SU-DHL-6 (cell line): ENCODE results near the gene ANKS1A.

Experiments used
- H2AFZ ChIP-seq: fragments of 200-600 bp; sonication (generic); 2 replicates; pipeline ENCODE4 v1.6.1; 2014; ENCODE audit warnings: low read depth, mild to moderate bottlenecking, moderate library complexity, mixed read lengths, antibody characterized with exemption, low read length; ENCODE audit not compliant: severe bottlenecking
- H3F3A ChIP-seq: fragments of 200-600 bp; shearing (Covaris generic); 2 replicates; pipeline ENCODE4 v1.6.0; 2016; ENCODE audit warnings: antibody characterized with exemption, mild to moderate bottlenecking; ENCODE audit not compliant: insufficient read depth
- H3K27ac ChIP-seq: fragments of 200-600 bp; sonication (generic); 2 replicates; pipeline ENCODE4 v1.5.1; 2016; ENCODE audit warnings: low read depth, mild to moderate bottlenecking, low read length, moderate library complexity, mixed read lengths
- H3K27me3 ChIP-seq: fragments of 200-600 bp; sonication (generic), shearing (Covaris generic); 2 replicates; pipeline ENCODE4 v1.6.0; 2014; ENCODE audit warnings: mild to moderate bottlenecking, low read length
- H3K36me3 ChIP-seq: fragments of 200-600 bp; sonication (generic); 2 replicates; pipeline ENCODE4 v1.6.1; 2014; ENCODE audit warnings: mild to moderate bottlenecking, low read length, mixed read lengths
- H3K4me2 ChIP-seq: fragments of 300-600, 200-600 bp; shearing (Covaris generic), sonication (generic); 2 replicates; pipeline ENCODE4 v1.6.0; 2014; ENCODE audit warnings: low read length, low read depth, mild to moderate bottlenecking; ENCODE audit not compliant: poor library complexity, severe bottlenecking
- H3K4me3 ChIP-seq: fragments of 200-600 bp; sonication (generic); 2 replicates; pipeline ENCODE4 v1.5.1; 2014; ENCODE audit warnings: antibody characterized with exemption, low read length, mild to moderate bottlenecking, mixed read lengths; ENCODE audit not compliant: insufficient read depth, poor library complexity, severe bottlenecking
- H3K79me2 ChIP-seq: fragments of 200-600 bp; sonication (generic); 2 replicates; pipeline ENCODE4 v1.6.1; 2014; ENCODE audit warnings: mild to moderate bottlenecking, low read length, moderate library complexity; ENCODE audit not compliant: insufficient read depth
- H3K9ac ChIP-seq: fragments of 200-600 bp; sonication (generic); 2 replicates; pipeline ENCODE4 v1.7.0; 2014; ENCODE audit warnings: mild to moderate bottlenecking, low read length
- H3K9me2 ChIP-seq: fragments of 200-600 bp; sonication (generic); replicated peaks from 2 replicates; pipeline ENCODE4 v1.6.1; 2014; ENCODE audit warnings: low read length; ENCODE audit not compliant: insufficient read depth
- H3K9me3 ChIP-seq: fragments of 200-600 bp; sonication (generic); 2 replicates; pipeline ENCODE4 v1.6.1; 2014; ENCODE audit warnings: low read length, mixed read lengths; ENCODE audit not compliant: insufficient read depth
- H4K20me1 ChIP-seq: fragments of 200-600 bp; sonication (generic); 2 replicates; pipeline ENCODE4 v1.6.1; 2014; ENCODE audit warnings: low read depth, mild to moderate bottlenecking, antibody characterized with exemption, low read length, moderate library complexity, mixed read lengths
- EZH2phosphoT487 ChIP-seq: fragments of 200-600 bp; sonication (generic), shearing (Covaris generic); conservative IDR thresholded peaks from 2 replicates; pipeline ENCODE4 v1.6.1; 2018; ENCODE audit warnings: mild to moderate bottlenecking, antibody characterized with exemption, low read length, moderate library complexity, mixed read lengths
- TF ChIP-seq, protein P1 (sequence below): fragments of 200-600 bp; sonication (generic); IDR thresholded peaks from one replicate; pipeline ENCODE4 v1.5.1; 2017; ENCODE audit warnings: antibody characterized with exemption, mild to moderate bottlenecking, low read length, moderate library complexity; ENCODE audit not compliant: insufficient read depth, poor library complexity, severe bottlenecking

ANKS1A gene

DNA sequence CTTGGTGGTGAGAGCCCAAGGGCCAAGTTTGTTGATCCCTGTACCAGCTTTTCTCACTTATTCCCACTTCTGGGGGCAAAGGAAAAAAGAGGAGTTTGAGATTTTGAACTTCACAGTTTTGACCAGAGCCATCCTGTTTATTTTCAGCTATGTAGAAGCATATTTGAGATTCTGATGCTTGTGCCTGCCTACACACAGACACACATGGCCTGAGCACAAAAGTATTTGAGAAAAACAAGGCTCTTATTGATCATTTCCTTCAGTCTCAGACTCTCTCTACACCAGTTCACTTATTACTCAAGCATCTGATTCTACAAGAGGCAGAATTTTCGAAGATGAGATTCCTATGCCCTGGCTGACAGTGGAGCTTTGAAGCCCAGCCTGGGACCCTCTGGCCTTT is 151.3 kb downstream of the ANKS1A start:
- H3K4me3 ChIP-seq, result no peak overlapping the region
- H3K4me2 ChIP-seq, result no peak overlapping the region
- H3K79me2 ChIP-seq, result no peaks in the 10 kb centered on the region
- no peak overlapping the region for H3K27ac ChIP-seq
- TF ChIP-seq, protein P1, sequence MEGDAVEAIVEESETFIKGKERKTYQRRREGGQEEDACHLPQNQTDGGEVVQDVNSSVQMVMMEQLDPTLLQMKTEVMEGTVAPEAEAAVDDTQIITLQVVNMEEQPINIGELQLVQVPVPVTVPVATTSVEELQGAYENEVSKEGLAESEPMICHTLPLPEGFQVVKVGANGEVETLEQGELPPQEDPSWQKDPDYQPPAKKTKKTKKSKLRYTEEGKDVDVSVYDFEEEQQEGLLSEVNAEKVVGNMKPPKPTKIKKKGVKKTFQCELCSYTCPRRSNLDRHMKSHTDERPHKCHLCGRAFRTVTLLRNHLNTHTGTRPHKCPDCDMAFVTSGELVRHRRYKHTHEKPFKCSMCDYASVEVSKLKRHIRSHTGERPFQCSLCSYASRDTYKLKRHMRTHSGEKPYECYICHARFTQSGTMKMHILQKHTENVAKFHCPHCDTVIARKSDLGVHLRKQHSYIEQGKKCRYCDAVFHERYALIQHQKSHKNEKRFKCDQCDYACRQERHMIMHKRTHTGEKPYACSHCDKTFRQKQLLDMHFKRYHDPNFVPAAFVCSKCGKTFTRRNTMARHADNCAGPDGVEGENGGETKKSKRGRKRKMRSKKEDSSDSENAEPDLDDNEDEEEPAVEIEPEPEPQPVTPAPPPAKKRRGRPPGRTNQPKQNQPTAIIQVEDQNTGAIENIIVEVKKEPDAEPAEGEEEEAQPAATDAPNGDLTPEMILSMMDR, result no peak
- TF ChIP-seq EZH2phosphoT487, result no peak
- no peaks in the 10 kb centered on the region for H3F3A ChIP-seq
- no peaks in the 10 kb centered on the region for H3K9me2 ChIP-seq
- H3K36me3 ChIP-seq, result no peaks in the 10 kb centered on the region
- H3K9me3 ChIP-seq, result no peaks in the 10 kb centered on the region
- no peak overlapping the region for H2AFZ ChIP-seq
- no peaks in the 10 kb centered on the region for H4K20me1 ChIP-seq
- H3K27me3 ChIP-seq, result no peaks in the 10 kb centered on the region
- no peak overlapping the region for H3K9ac ChIP-seq

DNA sequence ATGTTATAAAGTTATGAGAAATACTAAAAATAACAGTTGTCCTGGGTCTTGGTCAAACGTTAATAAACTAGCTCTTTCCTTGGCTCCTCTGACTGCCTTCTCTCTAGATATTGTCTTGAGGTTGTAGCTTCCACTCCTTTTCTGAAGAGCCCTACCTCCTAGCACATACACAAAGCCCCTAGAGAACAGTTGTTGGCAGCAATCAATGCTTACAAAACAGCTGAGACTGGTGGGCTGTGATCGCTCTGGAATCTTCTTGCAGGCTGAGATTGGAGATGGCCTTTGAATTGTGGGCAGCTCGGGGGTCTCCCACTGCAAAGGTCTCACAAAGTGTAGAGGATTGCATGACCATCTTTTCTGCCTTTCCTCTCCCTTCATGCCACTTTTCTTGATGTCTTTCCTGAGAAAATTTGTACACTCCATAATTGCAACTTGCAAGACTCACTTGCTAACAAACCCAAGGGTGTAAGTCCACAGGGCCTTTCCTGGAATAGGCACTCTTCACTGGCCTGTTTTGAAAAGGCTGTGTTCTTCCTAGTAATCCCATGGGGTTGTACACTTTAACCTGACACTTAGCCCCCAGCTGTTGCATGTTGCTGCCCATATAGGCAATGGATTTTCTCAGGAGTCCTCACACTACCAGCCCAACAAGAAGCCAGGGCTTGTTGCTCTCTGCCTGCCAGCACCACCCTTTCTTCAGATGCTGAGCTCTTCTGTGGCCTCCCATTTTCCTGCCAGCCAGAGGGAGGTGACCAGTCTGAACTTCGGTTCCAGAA is 152.2 kb downstream of the ANKS1A start:
- H3K9me3 ChIP-seq, result no peaks in the 10 kb centered on the region
- H3K27me3 ChIP-seq, result no peaks in the 10 kb centered on the region
- H3K4me3 ChIP-seq, result no peak overlapping the region
- no peaks in the 10 kb centered on the region for H3K36me3 ChIP-seq
- H2AFZ ChIP-seq, result no peak overlapping the region
- H4K20me1 ChIP-seq, result no peaks in the 10 kb centered on the region
- no peak overlapping the region for H3K9ac ChIP-seq
- no peaks in the 10 kb centered on the region for H3K79me2 ChIP-seq
- H3K4me2 ChIP-seq, result no peak overlapping the region
- no peaks in the 10 kb centered on the region for H3F3A ChIP-seq
- no peaks in the 10 kb centered on the region for H3K9me2 ChIP-seq
- no peak overlapping the region for H3K27ac ChIP-seq
- TF ChIP-seq EZH2phosphoT487, result no peak
- TF ChIP-seq, protein P1, result no peak

DNA sequence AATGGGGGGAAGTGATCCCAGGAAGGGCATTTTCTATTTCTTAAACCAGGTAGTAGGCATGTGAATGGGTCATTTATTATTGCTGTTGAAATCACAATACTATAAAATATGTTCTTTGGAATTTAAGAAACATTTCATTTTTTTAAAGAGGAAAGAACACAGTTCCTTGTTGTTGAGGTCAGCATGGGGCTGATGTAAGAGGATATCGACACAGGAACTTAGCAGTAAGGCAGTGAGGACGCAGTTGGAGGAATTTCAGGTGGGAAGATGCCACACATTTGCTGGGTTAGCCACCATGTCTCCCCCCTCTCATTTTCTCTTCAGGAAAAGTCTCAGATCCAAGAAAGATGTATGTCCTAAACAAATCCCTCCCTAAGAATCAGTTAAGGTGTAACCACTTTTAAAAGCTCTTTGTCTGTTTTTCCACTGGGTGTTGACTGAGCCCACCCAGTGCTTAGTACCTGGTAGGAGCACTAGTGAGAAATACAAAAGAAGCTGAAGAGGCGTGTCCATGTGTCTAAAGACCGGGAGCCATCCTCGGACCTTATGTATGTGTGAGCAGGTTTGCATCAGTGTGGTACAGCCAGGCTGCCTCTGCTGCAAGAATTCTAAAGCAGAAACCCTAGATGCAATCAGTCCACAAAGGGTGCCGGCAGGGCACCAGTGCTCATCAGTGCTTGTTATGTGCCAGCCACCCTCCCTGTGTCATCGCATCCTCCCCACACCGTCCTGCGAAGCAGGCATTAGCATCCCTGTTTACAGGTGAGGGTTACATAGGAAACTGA is 153.2 kb downstream of the ANKS1A start:
- Histone ChIP-seq H3K79me2 (no peaks in the 10 kb centered on the region), H3K9me3 (no peaks in the 10 kb centered on the region), H3F3A (no peaks in the 10 kb centered on the region), H3K27ac (no peak overlapping the region), H3K36me3 (no peaks in the 10 kb centered on the region), H3K4me3 (no peak overlapping the region), H3K9ac (no peak overlapping the region), H3K9me2 (no peaks in the 10 kb centered on the region), H3K27me3 (no peaks in the 10 kb centered on the region), H3K4me2 (no peak overlapping the region), H2AFZ (no peak overlapping the region), H4K20me1 (no peaks in the 10 kb centered on the region)
- TF ChIP-seq EZH2phosphoT487, result no peak
